ENCODE measurements around the gene TPRG1L. TPM values are rescaled to one million over a fixed set of nuclear protein-coding genes. Genes with fewer than 3 reads are reported as not detected.

TPRG1L gene
- total RNA-seq, 6 donors from 2014 or later: 16.6 to 48.3 (median 40.2) TPM

- 88 to 94% methylated on average over 4 to 16 of the region's 18 CpGs for WGBS, 2 donors
- Histone ChIP-seq H3K4me3 (no peak overlapping the region), H3K27ac (no peak overlapping the region), H3K4me1 (peaks cover 25 to 46% (median 42%) of the 10 kb centered on the region in 4 donors), H3K36me3 (no peaks in the 10 kb centered on the region), H3K27me3 (peaks cover 0 to 8% (median 1%) of the 10 kb centered on the region in 4 donors), H3K9me3 (no peaks in the 10 kb centered on the region)
- DNase-seq: peak in 1 of 2 donors; percentile 54
- no peak for ATAC-seq (ENCODE audit: low FRiP score in 2 of 2)
- TF ChIP-seq POLR2A (IDR thresholded peaks at IDR 0.05) (no peak), POLR2AphosphoS5 (IDR thresholded peaks at IDR 0.05) (no peak), EP300 (IDR thresholded peaks at IDR 0.05) (no peak), CTCF (IDR thresholded peaks at IDR 0.05) (no peak)
Measured at GRCh38 chr1:3607703-3608065, 17.1 kb upstream of the TPRG1L start.

- DNase-seq (no peak), ATAC-seq (ENCODE audit: low FRiP score in 2 of 2) (no peak)
- 91 to 94% methylated on average over 3 to 6 of the region's 7 CpGs for WGBS, 2 donors
- Histone ChIP-seq H3K27ac (no peak overlapping the region), H3K36me3 (no peaks in the 10 kb centered on the region), H3K9me3 (no peaks in the 10 kb centered on the region), H3K4me3 (no peak overlapping the region), H3K27me3 (peaks cover 0 to 8% (median 1%) of the 10 kb centered on the region in 4 donors), H3K4me1 (peaks cover 26 to 49% (median 41%) of the 10 kb centered on the region in 4 donors)
- TF ChIP-seq POLR2AphosphoS5 (IDR thresholded peaks at IDR 0.05): no peak
- no peak for TF ChIP-seq EP300 (IDR thresholded peaks at IDR 0.05)
- no peak for TF ChIP-seq CTCF (IDR thresholded peaks at IDR 0.05)
- no peak for TF ChIP-seq POLR2A (IDR thresholded peaks at IDR 0.05)
Measured at GRCh38 chr1:3608154-3608553, 16.7 kb upstream of the TPRG1L start.

- TF ChIP-seq POLR2A (IDR thresholded peaks at IDR 0.05) (no peak), POLR2AphosphoS5 (IDR thresholded peaks at IDR 0.05) (no peak), CTCF (IDR thresholded peaks at IDR 0.05) (no peak), EP300 (IDR thresholded peaks at IDR 0.05) (no peak)
- peaks cover 26 to 52% (median 44%) of the 10 kb centered on the region in 4 donors for H3K4me1 ChIP-seq
- peak overlapping the region in 1 of 4 donors; percentile 65 for H3K4me3 ChIP-seq
- no peaks in the 10 kb centered on the region for H3K9me3 ChIP-seq
- DNase-seq (peak in 1 of 2 donors; percentile 78), ATAC-seq (ENCODE audit: low FRiP score in 2 of 2) (no peak)
- peaks cover 0 to 8% (median 1%) of the 10 kb centered on the region in 4 donors for H3K27me3 ChIP-seq
- H3K36me3 ChIP-seq: no peaks in the 10 kb centered on the region
- no peak overlapping the region for H3K27ac ChIP-seq
- WGBS, 2 donors: 72 to 78% methylated on average over 11 to 20 of the region's 22 CpGs
Measured at GRCh38 chr1:3609016-3609768, 15.6 kb upstream of the TPRG1L start.

GRCh38 chr1:3609769-3610526, 14.9 kb upstream of the TPRG1L start:
- Histone ChIP-seq H3K27me3 (peaks cover 0 to 8% (median 1%) of the 10 kb centered on the region in 4 donors), H3K4me1 (peaks cover 26 to 58% (median 50%) of the 10 kb centered on the region in 4 donors), H3K27ac (peak overlapping the region in 1 of 4 donors; percentile 56), H3K36me3 (no peaks in the 10 kb centered on the region), H3K4me3 (peak overlapping the region in 3 of 4 donors; percentile 58 to 65 (median 60)), H3K9me3 (no peaks in the 10 kb centered on the region)
- WGBS, 2 donors: 48 to 66% methylated on average over 5 to 19 of the region's 24 CpGs
- TF ChIP-seq POLR2A (IDR thresholded peaks at IDR 0.05) (no peak), POLR2AphosphoS5 (IDR thresholded peaks at IDR 0.05) (no peak), EP300 (IDR thresholded peaks at IDR 0.05) (no peak), CTCF (IDR thresholded peaks at IDR 0.05) (no peak)
- DNase-seq: peak in 1 of 2 donors; percentile 58
- no peak for ATAC-seq (ENCODE audit: low FRiP score in 2 of 2)

Measured in upper lobe of left lung (tissue), 6 donors.